ENCODE measurements around the gene AASDH.

Gene AASDH

GRCh38 chr4:56320293-56320692, 67.0 kb downstream of the AASDH start:
- no peak for TF ChIP-seq CTCF (IDR thresholded peaks at IDR 0.05; ENCODE audit: borderline replicate concordance, insufficient read depth, low read depth, low read length)
- H3K4me3 ChIP-seq (ENCODE audit: low read depth, low read length), result no peak overlapping the region

GRCh38 chr4:56318555-56318954, 68.7 kb downstream of the AASDH start:
- H3K4me3 ChIP-seq (ENCODE audit: low read depth, low read length), result no peak overlapping the region
- no peak for TF ChIP-seq CTCF (IDR thresholded peaks at IDR 0.05; ENCODE audit: borderline replicate concordance, insufficient read depth, low read depth, low read length)

- TF ChIP-seq CTCF (IDR thresholded peaks at IDR 0.05; ENCODE audit: borderline replicate concordance, insufficient read depth, low read depth, low read length), result no peak
- no peak overlapping the region for H3K4me3 ChIP-seq (ENCODE audit: low read depth, low read length)
These were observed 69.5 kb downstream of the AASDH start for GRCh38 chr4:56317749-56318148.

- no peak overlapping the region for H3K4me3 ChIP-seq (ENCODE audit: low read depth, low read length)
- no peak for TF ChIP-seq CTCF (IDR thresholded peaks at IDR 0.05; ENCODE audit: borderline replicate concordance, insufficient read depth, low read depth, low read length)
These were observed 71.2 kb downstream of the AASDH start for GRCh38 chr4:56316011-56316650.

GRCh38 chr4:56315543-56315942, 71.7 kb downstream of the AASDH start:
- no peak for TF ChIP-seq CTCF (IDR thresholded peaks at IDR 0.05; ENCODE audit: borderline replicate concordance, insufficient read depth, low read depth, low read length)
- no peak overlapping the region for H3K4me3 ChIP-seq (ENCODE audit: low read depth, low read length)

GRCh38 chr4:56315041-56315440, 72.2 kb downstream of the AASDH start:
- no peak for TF ChIP-seq CTCF (IDR thresholded peaks at IDR 0.05; ENCODE audit: borderline replicate concordance, insufficient read depth, low read depth, low read length)
- H3K4me3 ChIP-seq (ENCODE audit: low read depth, low read length), result no peak overlapping the region

- no peak overlapping the region for H3K4me3 ChIP-seq (ENCODE audit: low read depth, low read length)
- no peak for TF ChIP-seq CTCF (IDR thresholded peaks at IDR 0.05; ENCODE audit: borderline replicate concordance, insufficient read depth, low read depth, low read length)
These were observed 72.9 kb downstream of the AASDH start for GRCh38 chr4:56314207-56314915.
